ENCODE results near the gene PXYLP1. TPM values are rescaled to one million over a fixed set of nuclear protein-coding genes. Genes with fewer than 3 reads are reported as not detected.

Gene PXYLP1
- total RNA-seq, 2 experiments from 2014 or later: 3.6 to 4.2 TPM

- Histone ChIP-seq H3K79me2 (ENCODE audit: insufficient read depth, low read depth, low read length) (no peaks in the 10 kb centered on the region), H4K20me1 (ENCODE audit: insufficient read depth, low read length) (no peaks in the 10 kb centered on the region), H3K36me3 (ENCODE audit: insufficient read depth, low read length) (no peaks in the 10 kb centered on the region), H3K4me2 (ENCODE audit: low read length) (no peak overlapping the region), H3K4me3 (ENCODE audit: low read depth, low read length, poor library complexity, severe bottlenecking) (no peak overlapping the region), H3K9me2 (ENCODE audit: insufficient read depth, low read length) (no peaks in the 10 kb centered on the region), H3K4me1 (ENCODE audit: insufficient read depth, low read length, poor library complexity, severe bottlenecking) (no peaks in the 10 kb centered on the region), H3K27ac (ENCODE audit: low read depth, low read length, poor library complexity, severe bottlenecking) (no peak overlapping the region), H2AFZ (ENCODE audit: low read length) (no peak overlapping the region), H3K9me3 (ENCODE audit: low read length) (no peaks in the 10 kb centered on the region)
- POLR2A ChIA-PET: interaction anchor here (0.6 kb wide), 1 partner anchor 115 kb away, joined by 6 read pairs; no protein-coding TSS in a partner anchor
- TF ChIP-seq EZH2phosphoT487 (IDR thresholded peaks at IDR 0.05; ENCODE audit: borderline replicate concordance, low read depth, low read length): no peak
- TF ChIP-seq, protein P1, sequence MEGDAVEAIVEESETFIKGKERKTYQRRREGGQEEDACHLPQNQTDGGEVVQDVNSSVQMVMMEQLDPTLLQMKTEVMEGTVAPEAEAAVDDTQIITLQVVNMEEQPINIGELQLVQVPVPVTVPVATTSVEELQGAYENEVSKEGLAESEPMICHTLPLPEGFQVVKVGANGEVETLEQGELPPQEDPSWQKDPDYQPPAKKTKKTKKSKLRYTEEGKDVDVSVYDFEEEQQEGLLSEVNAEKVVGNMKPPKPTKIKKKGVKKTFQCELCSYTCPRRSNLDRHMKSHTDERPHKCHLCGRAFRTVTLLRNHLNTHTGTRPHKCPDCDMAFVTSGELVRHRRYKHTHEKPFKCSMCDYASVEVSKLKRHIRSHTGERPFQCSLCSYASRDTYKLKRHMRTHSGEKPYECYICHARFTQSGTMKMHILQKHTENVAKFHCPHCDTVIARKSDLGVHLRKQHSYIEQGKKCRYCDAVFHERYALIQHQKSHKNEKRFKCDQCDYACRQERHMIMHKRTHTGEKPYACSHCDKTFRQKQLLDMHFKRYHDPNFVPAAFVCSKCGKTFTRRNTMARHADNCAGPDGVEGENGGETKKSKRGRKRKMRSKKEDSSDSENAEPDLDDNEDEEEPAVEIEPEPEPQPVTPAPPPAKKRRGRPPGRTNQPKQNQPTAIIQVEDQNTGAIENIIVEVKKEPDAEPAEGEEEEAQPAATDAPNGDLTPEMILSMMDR (conservative IDR thresholded peaks at IDR 0.05; ENCODE audit: low read length): no peak
- DNase-seq (ENCODE audit: low spot score): no peak
- no TSS peak for BruUV-seq (replicated peaks)
- intact Hi-C loops (cut with micrococcal nuclease; ENCODE audit: unreplicated experiment): loop anchor here (5.0 kb wide), 1 partner anchor 45 kb away; the partner anchor contains the start of gene PXYLP1
- CTCF ChIA-PET (ENCODE audit: unreplicated experiment): interaction anchor here (0.6 kb wide), 1 partner anchor 45 kb away, joined by 8 read pairs; no protein-coding TSS in a partner anchor
Observed at GRCh38 chr3:141277451-141277850, 45.8 kb downstream of the PXYLP1 start.

- no peak overlapping the region for H3K4me2 ChIP-seq (ENCODE audit: low read length)
- no peaks in the 10 kb centered on the region for H3K9me3 ChIP-seq (ENCODE audit: low read length)
- H3K4me3 ChIP-seq (ENCODE audit: low read depth, low read length, poor library complexity, severe bottlenecking): no peak overlapping the region
- no TSS peak for BruUV-seq (replicated peaks)
- H3K36me3 ChIP-seq (ENCODE audit: insufficient read depth, low read length): no peaks in the 10 kb centered on the region
- H3K4me1 ChIP-seq (ENCODE audit: insufficient read depth, low read length, poor library complexity, severe bottlenecking): no peaks in the 10 kb centered on the region
- H2AFZ ChIP-seq (ENCODE audit: low read length): no peak overlapping the region
- no peak overlapping the region for H3K27ac ChIP-seq (ENCODE audit: low read depth, low read length, poor library complexity, severe bottlenecking)
- no peaks in the 10 kb centered on the region for H3K79me2 ChIP-seq (ENCODE audit: insufficient read depth, low read depth, low read length)
- TF ChIP-seq, protein P1 (conservative IDR thresholded peaks at IDR 0.05; ENCODE audit: low read length): no peak
- H3K9me2 ChIP-seq (ENCODE audit: insufficient read depth, low read length): no peaks in the 10 kb centered on the region
- H4K20me1 ChIP-seq (ENCODE audit: insufficient read depth, low read length): no peaks in the 10 kb centered on the region
- no peak for DNase-seq (ENCODE audit: low spot score)
- ChIA-PET CTCF (ENCODE audit: unreplicated experiment) (interaction anchor here (0.6 kb wide), 2 partner anchors 12 to 46 kb away, joined by 3 to 8 read pairs; no protein-coding TSS in a partner anchor), POLR2A (no interaction called here)
- intact Hi-C loops (cut with micrococcal nuclease; ENCODE audit: unreplicated experiment): loop anchor here (5.0 kb wide), 1 partner anchor 46 kb away; the partner anchor contains the start of gene PXYLP1
Observed at GRCh38 chr3:141278196-141279076, 46.8 kb downstream of the PXYLP1 start.

Data from OCI-LY7 (cell line).